K562 (cell line): ENCODE results near the gene KIF3A. TPM values are rescaled to one million over a fixed set of nuclear protein-coding genes. Genes with fewer than 3 reads are reported as not detected.
A peak's percentile ranks its signal among the peaks of the same experiment; 100 is the strongest.

ENCODE experiments used
- CTCFL ChIP-seq: IDR thresholded peaks from 2 replicates; pipeline ENCODE4 v1.6.1; 2011; ENCODE audit warnings: borderline replicate concordance, low read depth, mild to moderate bottlenecking, moderate library complexity, low read length; ENCODE audit not compliant: insufficient read depth, poor library complexity, severe bottlenecking
- EGR1 ChIP-seq: fragments of 450-650 bp; conservative IDR thresholded peaks from 2 replicates; pipeline ENCODE4 v1.6.1; 2017; ENCODE audit warnings: mild to moderate bottlenecking
- ESRRA ChIP-seq: fragments of 450-650 bp; IDR thresholded peaks from 2 replicates; pipeline ENCODE4 v1.6.1; 2014; ENCODE audit warnings: low read depth, mild to moderate bottlenecking, moderate library complexity, borderline replicate concordance
- L3MBTL2 ChIP-seq: fragments of 450-650 bp; IDR thresholded peaks from 2 replicates; pipeline ENCODE4 v1.6.1; 2016; ENCODE audit warnings: mild to moderate bottlenecking, moderate library complexity
- MCM3 ChIP-seq: fragments of 450-650 bp; IDR thresholded peaks from 2 replicates; pipeline ENCODE4 v1.6.1; 2016
- SMARCC2 ChIP-seq: fragments of 450-650 bp; IDR thresholded peaks from 2 replicates; pipeline ENCODE4 v1.6.1; 2017; ENCODE audit warnings: antibody characterized with exemption, moderate library complexity, mild to moderate bottlenecking, low read depth
- SMC3 ChIP-seq: conservative IDR thresholded peaks from 2 replicates; pipeline ENCODE4 v1.6.1; 2011; ENCODE audit warnings: low read depth, low read length, improper control_type of control experiment; ENCODE audit not compliant: insufficient read depth
- SRSF3 ChIP-seq: fragments of 200-400 bp; formaldehyde crosslinking; IDR thresholded peaks from 2 replicates; pipeline ENCODE4 v1.6.1; 2016; ENCODE audit warnings: mild to moderate bottlenecking, low read length, moderate library complexity; ENCODE audit not compliant: insufficient read depth
- STAT6 ChIP-seq: sonication (generic); formaldehyde crosslinking; IDR thresholded peaks from 2 replicates; pipeline ENCODE4 v1.8.1; 2023; ENCODE audit warnings: mild to moderate bottlenecking, missing genetic modification reagents
- TRIM25 ChIP-seq: fragments of 450-650 bp; IDR thresholded peaks from 2 replicates; pipeline ENCODE4 v1.7.0; 2016; ENCODE audit warnings: borderline replicate concordance
- WHSC1 ChIP-seq: IDR thresholded peaks from one replicate; pipeline ENCODE4 v1.6.1; 2012; ENCODE audit warnings: low read length, control low read depth, inconsistent platforms
- ZBTB11 ChIP-seq, 3 experiments: fragments of 200-800 bp in 1 of 3; fragments of 250-450 bp in 1 of 3; fragments of 450-650 bp in 1 of 3; sonication (Bioruptor Pico) in 1 of 3; sonication (Bioruptor generic) in 1 of 3; formaldehyde crosslinking in 1 of 3; IDR thresholded peaks; 2 replicates each; pipeline versions ENCODE4 v1.6.1 to v1.8.0; 2016 to 2022; ENCODE audit warnings: mild to moderate bottlenecking in 2 of 3, missing genetic modification characterization in 2 of 3, missing compliant biosample characterization in 1 of 3, moderate library complexity in 1 of 3
- ZFP1 ChIP-seq: fragments of 450-650 bp; formaldehyde crosslinking; IDR thresholded peaks from 2 replicates; pipeline ENCODE4 v1.4.0; 2020; ENCODE audit warnings: mild to moderate bottlenecking, mixed read lengths
- ZNF140 ChIP-seq: fragments of 250-450 bp; sonication (Bioruptor Pico); IDR thresholded peaks from 2 replicates; pipeline ENCODE4 v1.8.0; 2021; ENCODE audit warnings: moderate library complexity, mild to moderate bottlenecking, inconsistent platforms
- ZNF174 ChIP-seq: fragments of 250-450 bp; sonication (Bioruptor Pico); IDR thresholded peaks from 2 replicates; pipeline ENCODE4 v1.4.0; 2020; ENCODE audit warnings: mild to moderate bottlenecking
- polyA plus RNA-seq, 8 experiments: library from polyadenylated mRNA; depleted of rRNA in 4 of 8; stranded (reverse) in 5 of 8; unstranded in 3 of 8; fragments of >200 nt; fragmentation: Nextera tagmentation in 2 of 8; fragmentation: Illumina TruSeq in 1 of 8; extraction: Ambion mirVana in 2 of 8; extraction: Trizol in 1 of 8; gene quantifications; 2 replicates each; pipeline versions ENCODE4 v1.2.1 to v1.2.3, GENCODE V29; 2011 to 2014; ENCODE audit warnings: inconsistent platforms in 1 of 8, missing spikeins in 1 of 8
- total RNA-seq, 7 experiments: library from RNA; depleted of rRNA in 6 of 7; stranded (reverse); fragments of >200 nt in 6 of 7; fragmentation: Illumina TruSeq in 2 of 7; extraction: Trizol in 2 of 7; gene quantifications; 2 replicates each; pipeline versions ENCODE4 v1.2.1 to v1.2.3, GENCODE V29; 2011 to 2021; ENCODE audit warnings: low replicate concordance in 1 of 7

KIF3A gene
- total and polyA plus RNA-seq, 9 of the 15 experiments (the other 6 are each of a cell fraction or from before 2014, with no cell fraction given) = 1.5 to 7.8 (median 6.0) TPM

- TF ChIP-seq STAT6 (CRISPR knock-in tag) = no peak
- TF ChIP-seq ZNF140 (CRISPR knock-in tag) = no peak
- peak; percentile 65 for TF ChIP-seq L3MBTL2
- TF ChIP-seq SRSF3 = 0 out of 2 replicates have a peak, but pooled peaks have one; percentile 49
- no peak for TF ChIP-seq SMC3
- no peak for TF ChIP-seq SMARCC2
- no peak for TF ChIP-seq TRIM25
- no peak for TF ChIP-seq WHSC1
- no peak for TF ChIP-seq ZFP1
- no peak for TF ChIP-seq ESRRA
- TF ChIP-seq ZNF174 (CRISPR knock-in tag) = no peak
- TF ChIP-seq EGR1 = no peak
- TF ChIP-seq ZBTB11 (CRISPR knock-in tag; IDR thresholded peaks at IDR 0.05) = peak in 1 of 3 experiments; percentile 66; a peak in 2 of 6 replicates
- TF ChIP-seq CTCFL = no peak
- no peak for TF ChIP-seq MCM3
Measured at GRCh38 chr5:132777209-132778069, 40.1 kb upstream of the KIF3A start, which contains the start of gene SEPTIN8 (continued).
